ENCODE results near the gene CREB5.

The CREB5 gene

GRCh38 chr7:28745351-28745750, 333.0 kb downstream of the CREB5 start:
- ChIA-PET CTCF (interaction anchor here (1.1 to 1.6 kb wide), 2 partner anchors 7 to 27 kb away, joined by 3 to 6 read pairs; no protein-coding TSS in a partner anchor), POLR2A (interaction anchor here (0.5 kb wide), 1 partner anchor 334 kb away, joined by 5 read pairs; no protein-coding TSS in a partner anchor)
- DNase-seq (ENCODE audit: extremely low spot score): no peak

DNA sequence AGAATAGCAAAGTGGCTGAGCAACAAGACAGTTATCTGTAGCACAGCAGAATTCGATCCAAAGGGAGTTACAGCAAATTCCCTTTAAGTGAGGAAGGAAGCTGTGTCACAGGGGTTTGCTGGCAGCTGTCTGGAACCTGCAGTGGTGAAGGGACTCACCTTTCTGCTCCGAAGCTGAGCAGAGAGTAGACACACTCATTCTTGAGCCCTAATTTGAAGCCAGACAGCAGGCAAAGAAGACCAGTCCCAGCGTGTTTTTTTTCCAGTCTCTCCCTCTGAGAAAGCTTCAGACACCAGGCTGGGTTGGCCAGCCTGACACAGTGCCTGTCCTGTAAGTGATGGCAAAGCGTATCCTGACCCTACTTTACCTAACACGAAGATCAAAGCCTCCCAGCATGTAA, 335.1 kb downstream of the CREB5 start:
- ChIA-PET POLR2A (interaction anchor here (0.6 kb wide), 1 partner anchor 55 kb away, joined by 4 read pairs; no protein-coding TSS in a partner anchor), CTCF (interaction anchor here (0.9 to 3.1 kb wide), 5 partner anchors 8 to 16 kb away, joined by 3 to 11 read pairs (median 4); no protein-coding TSS in a partner anchor)
- DNase-seq (ENCODE audit: extremely low spot score): no peak
- no peak for TF ChIP-seq CTCF (IDR thresholded peaks at IDR 0.05; ENCODE audit: control extremely low read depth, extremely low read depth, low read depth, missing control alignments)

More at GRCh38 chr7:28745351-28745750, 333.0 kb downstream of the CREB5 start:
- TF ChIP-seq CTCF (IDR thresholded peaks at IDR 0.05; ENCODE audit: control extremely low read depth, extremely low read depth, low read depth, missing control alignments): no peak

DNA sequence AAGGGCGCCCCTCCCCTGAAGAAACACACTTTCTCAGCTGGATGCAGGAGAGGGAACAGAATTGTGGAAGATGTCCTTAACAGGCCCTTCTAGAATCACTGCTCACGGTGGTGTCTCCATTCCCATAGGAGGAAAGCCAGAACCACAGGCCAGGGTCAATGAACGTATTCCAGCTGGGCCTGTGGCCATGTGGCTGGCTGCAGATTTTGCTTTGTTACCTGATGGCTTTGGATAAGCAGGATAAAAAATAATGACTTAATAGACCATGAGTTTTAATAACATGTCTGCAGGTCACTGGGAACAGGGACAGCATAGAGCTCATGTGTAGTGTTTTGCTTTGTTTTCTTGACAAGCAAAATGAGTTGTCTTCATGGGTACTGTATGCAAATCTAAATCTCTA, 335.5 kb downstream of the CREB5 start:
- CTCF ChIA-PET: interaction anchor here (0.9 to 3.1 kb wide), 7 partner anchors 8 to 59 kb away, joined by 3 to 11 read pairs (median 4); no protein-coding TSS in a partner anchor
- no peak for TF ChIP-seq CTCF (IDR thresholded peaks at IDR 0.05; ENCODE audit: control extremely low read depth, extremely low read depth, low read depth, missing control alignments)
- POLR2A ChIA-PET: interaction anchor here (0.6 kb wide), 1 partner anchor 56 kb away, joined by 4 read pairs; no protein-coding TSS in a partner anchor
- no peak for DNase-seq (ENCODE audit: extremely low spot score)

DNA sequence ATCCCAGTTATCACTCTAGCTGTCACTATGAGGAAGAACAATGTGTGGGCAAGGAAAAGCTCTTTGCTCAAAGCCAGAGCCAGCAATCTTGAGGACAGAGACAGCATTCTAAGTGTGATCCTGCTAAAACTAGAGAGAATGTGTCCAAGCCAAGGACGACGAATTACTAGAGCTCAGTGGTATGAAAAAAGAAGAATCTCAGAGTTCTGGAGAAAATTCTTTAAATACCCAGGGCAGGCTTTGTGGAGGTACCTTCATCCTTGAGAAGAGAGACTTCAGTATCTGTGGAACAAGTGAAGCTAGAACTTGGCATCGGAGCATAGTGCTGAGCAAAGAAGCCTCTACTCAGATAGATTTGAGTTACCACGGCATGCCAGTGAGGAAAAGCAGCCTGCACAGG, 336.0 kb downstream of the CREB5 start:
- ChIA-PET POLR2A (no interaction called here), CTCF (interaction anchor here (0.9 to 3.1 kb wide), 7 partner anchors 9 to 60 kb away, joined by 3 to 11 read pairs (median 4); no protein-coding TSS in a partner anchor)
- TF ChIP-seq CTCF (IDR thresholded peaks at IDR 0.05; ENCODE audit: control extremely low read depth, extremely low read depth, low read depth, missing control alignments): no peak
- no peak for DNase-seq (ENCODE audit: extremely low spot score)

DNA sequence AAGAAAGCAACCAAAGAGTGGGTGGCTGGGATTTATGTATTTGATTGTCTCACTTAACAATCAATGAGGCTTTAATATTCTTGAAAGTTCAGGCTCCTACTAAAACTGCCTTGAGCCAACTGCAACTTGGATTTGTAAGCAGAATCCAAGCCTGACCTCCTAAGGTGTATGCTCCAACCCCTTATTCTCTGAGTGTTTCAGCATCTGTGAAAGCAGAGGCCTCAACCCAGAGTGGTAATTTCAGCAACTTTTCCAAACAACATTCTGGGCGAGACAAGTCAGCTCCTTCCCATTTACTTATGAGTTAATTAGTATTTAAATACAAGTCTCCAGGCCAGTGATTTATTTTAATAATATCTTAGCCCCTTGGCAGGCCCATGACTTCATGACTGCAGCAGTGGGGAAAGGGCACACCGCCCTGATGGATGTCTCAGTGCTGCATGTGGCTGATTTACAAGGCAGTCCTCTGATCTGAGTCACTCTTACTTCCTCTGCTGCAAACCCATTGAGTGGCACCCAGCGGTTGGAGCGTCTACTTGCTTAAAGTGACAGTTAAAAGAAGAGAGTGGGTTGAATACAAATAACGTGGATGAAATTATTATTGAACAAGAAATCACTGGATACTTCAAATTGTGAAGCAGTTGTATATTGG, 336.7 kb downstream of the CREB5 start:
- POLR2A ChIA-PET: no interaction called here
- DNase-seq (ENCODE audit: extremely low spot score): peak; percentile 17
- CTCF ChIA-PET: interaction anchor here (1.1 to 3.1 kb wide), 4 partner anchors 10 to 60 kb away, joined by 3 to 11 read pairs (median 4); no protein-coding TSS in a partner anchor
- no peak for TF ChIP-seq CTCF (IDR thresholded peaks at IDR 0.05; ENCODE audit: control extremely low read depth, extremely low read depth, low read depth, missing control alignments)

- CTCF ChIA-PET: no interaction called here
Measured at GRCh38 chr7:28749638-28750037, 337.3 kb downstream of the CREB5 start.

More at GRCh38 chr7:28749638-28750037, 337.3 kb downstream of the CREB5 start:
- POLR2A ChIA-PET: no interaction called here
- no peak for TF ChIP-seq CTCF (IDR thresholded peaks at IDR 0.05; ENCODE audit: control extremely low read depth, extremely low read depth, low read depth, missing control alignments)
- no peak for DNase-seq (ENCODE audit: extremely low spot score)
